Fibroblast of lung (primary cell): ENCODE results near the gene PRKAG2.

ENCODE experiments used
- EZH2 ChIP-seq: IDR thresholded peaks from 2 replicates; pipeline ENCODE4 v1.5.1; 2012; ENCODE audit warnings: low read length, control low read depth, mild to moderate bottlenecking; ENCODE audit errors: missing control alignments
- TF ChIP-seq, protein P1 (sequence below), 2 donors: IDR thresholded peaks in 1 of 2; conservative IDR thresholded peaks in 1 of 2; 1 replicate in 1 of 2; 2 replicates in 1 of 2; pipeline ENCODE4 v1.5.1; 2011 to 2012; ENCODE audit warnings: low read length in 2 of 2, control low read depth in 1 of 2, inconsistent platforms in 1 of 2, low read depth in 1 of 2, mild to moderate bottlenecking in 1 of 2

DNA sequence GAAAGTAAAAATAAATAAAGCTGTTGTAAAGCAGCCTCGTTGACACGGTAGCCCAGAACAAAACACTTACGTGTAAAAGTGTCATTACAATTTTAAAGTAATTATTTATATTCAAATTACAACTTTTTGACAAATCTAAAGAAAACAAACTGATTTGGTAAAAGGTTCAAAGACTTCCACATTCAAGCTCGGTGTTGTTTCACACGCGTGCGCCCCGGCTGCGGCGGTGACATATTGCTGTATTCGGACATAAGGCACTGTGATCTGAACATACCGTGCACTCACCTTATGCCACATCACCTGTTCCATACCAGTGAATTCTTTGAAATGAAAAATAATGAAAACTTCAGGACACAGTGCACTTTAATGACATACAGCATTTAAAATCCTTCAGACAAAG lies 320.3 kb downstream of the PRKAG2 start:
- TF ChIP-seq, protein P1, sequence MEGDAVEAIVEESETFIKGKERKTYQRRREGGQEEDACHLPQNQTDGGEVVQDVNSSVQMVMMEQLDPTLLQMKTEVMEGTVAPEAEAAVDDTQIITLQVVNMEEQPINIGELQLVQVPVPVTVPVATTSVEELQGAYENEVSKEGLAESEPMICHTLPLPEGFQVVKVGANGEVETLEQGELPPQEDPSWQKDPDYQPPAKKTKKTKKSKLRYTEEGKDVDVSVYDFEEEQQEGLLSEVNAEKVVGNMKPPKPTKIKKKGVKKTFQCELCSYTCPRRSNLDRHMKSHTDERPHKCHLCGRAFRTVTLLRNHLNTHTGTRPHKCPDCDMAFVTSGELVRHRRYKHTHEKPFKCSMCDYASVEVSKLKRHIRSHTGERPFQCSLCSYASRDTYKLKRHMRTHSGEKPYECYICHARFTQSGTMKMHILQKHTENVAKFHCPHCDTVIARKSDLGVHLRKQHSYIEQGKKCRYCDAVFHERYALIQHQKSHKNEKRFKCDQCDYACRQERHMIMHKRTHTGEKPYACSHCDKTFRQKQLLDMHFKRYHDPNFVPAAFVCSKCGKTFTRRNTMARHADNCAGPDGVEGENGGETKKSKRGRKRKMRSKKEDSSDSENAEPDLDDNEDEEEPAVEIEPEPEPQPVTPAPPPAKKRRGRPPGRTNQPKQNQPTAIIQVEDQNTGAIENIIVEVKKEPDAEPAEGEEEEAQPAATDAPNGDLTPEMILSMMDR (conservative IDR thresholded peaks at IDR 0.05 in 1 of 2, IDR thresholded peaks at IDR 0.05 in 1 of 2; ENCODE audit: low read depth in 1 of 2, low read length in 2 of 2) = no peak
- no peak for TF ChIP-seq EZH2
